Mammary epithelial cell (primary cell): ENCODE results near the gene TENM4.

Experiments used
- CTCF ChIP-seq, 2 donors: IDR thresholded peaks in 1 of 2; conservative IDR thresholded peaks in 1 of 2; 2 replicates each; pipeline ENCODE4 v1.5.1; 2011 to 2012; ENCODE audit warnings: inconsistent platforms in 2 of 2, low read length in 2 of 2, mild to moderate bottlenecking in 2 of 2, control low read depth in 1 of 2, low read depth in 1 of 2; ENCODE audit not compliant: insufficient read depth in 1 of 2; ENCODE audit errors: extremely low read depth in 1 of 2
- EZH2 ChIP-seq: IDR thresholded peaks from 2 replicates; pipeline ENCODE4 v1.6.1; 2012; ENCODE audit warnings: low read length, inconsistent platforms, borderline replicate concordance

- no peak for TF ChIP-seq CTCF (conservative IDR thresholded peaks at IDR 0.05 in 1 of 2, IDR thresholded peaks at IDR 0.05 in 1 of 2; ENCODE audit: extremely low read depth in 1 of 2, insufficient read depth in 1 of 2, low read depth in 1 of 2, low read length in 2 of 2)
- no peak for TF ChIP-seq EZH2
Observed at GRCh38 chr11:78821371-78822306, 619.2 kb downstream of the TENM4 start.
